Hematopoietic multipotent progenitor cell treated with erythropoietin and hydrocortisone succinate and interleukin-3 and kit ligand, for 17 days (in vitro differentiated cells): ENCODE results near the gene GPX4.

Source experiments
- DNase-seq: peaks from one replicate; pipeline ENCODE4 v3.0.0-alpha.2; 2015; ENCODE audit warnings: low spot score

GPX4 gene

DNA sequence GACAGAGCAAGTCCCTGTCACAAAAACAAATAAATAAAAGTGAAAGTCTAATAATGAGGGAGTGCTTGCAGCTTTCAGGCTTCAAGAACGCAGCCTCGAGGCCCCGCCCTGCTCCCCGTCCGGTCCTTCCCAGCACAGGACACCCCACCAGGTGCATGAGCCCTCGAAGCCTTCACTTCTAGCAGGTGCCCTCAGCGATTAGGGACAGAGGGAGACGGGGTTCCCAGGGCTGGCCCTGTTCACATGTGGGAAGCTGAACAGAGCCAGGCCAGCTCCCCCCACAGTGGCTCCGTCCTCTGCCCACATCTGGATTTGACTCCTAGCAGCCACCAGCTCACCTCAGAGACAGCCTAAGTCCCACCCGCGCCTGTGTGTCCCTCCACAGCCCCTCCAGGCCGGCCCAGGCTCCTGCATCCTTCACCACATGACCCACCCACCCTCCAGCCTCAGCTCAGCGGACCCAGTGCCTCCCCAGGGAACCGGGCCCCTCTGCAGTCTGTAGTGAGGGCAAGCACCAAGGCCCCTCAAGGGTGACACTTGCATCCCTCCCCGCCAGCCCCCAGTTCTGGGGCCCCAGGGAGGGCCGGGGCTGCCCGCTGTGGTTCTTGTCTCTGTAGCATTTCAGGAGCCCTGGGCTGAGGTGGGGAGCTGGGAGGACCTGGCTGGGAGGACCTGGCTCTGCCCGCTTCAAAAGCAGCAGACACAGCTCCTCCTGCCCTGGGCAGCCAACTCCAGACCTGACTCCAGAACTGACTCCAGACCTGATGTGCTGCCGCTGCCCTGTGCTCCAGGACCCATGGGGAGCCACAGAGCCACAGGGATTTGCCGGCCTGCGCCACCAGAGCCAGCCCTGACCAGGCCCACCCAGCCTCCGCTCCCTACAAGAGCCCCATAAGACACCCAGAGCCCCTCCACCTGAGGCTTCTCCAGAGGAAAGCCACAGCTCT, 27.2 kb downstream of the GPX4 start:
- no peak for DNase-seq

- DNase-seq: no peak
Measured at GRCh38 chr19:1131718-1132551, 28.1 kb downstream of the GPX4 start.

DNA sequence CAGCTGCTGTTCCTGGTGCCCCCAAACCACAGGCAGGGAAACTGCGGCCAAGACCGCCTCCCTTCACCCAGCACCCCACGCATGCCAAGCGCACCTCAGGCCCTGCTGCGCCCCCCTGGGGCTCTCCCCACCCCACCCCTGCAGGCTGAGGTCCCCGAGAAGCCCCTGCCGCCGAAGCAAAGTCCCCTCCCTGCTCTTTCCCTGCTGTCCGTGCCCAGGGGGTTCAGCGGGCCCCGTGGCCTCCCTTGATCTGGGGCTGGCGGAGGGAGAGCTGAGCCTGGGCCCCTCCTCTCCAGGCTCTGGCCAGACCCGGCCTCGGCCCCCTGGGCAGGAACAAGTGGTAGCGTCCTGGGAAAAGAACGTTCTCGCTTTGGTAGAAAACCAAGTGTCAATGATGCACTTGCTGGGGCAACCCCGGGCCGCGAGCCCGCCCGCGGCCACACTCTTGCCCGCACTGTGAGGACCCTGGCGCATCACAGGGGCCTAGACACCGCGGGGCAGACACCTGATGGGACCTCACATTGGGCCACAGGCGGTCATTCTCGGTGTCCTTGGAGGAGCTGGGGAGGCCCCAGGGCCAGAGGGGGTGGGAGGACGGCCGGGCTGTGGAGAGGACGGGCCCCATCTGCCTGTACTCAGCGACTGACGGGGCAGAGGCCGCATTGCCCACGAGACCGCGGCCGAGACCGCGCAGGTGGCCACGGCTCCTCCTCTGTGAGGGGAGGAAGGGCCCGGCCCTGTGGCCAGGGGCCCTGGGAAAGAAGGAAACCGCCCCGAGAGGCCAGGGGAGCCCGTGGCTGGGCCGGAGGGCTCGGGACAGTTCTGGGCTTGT, 29.0 kb downstream of the GPX4 start:
- DNase-seq: no peak

GRCh38 chr19:1133471-1133929, 29.7 kb downstream of the GPX4 start:
- no peak for DNase-seq

DNA sequence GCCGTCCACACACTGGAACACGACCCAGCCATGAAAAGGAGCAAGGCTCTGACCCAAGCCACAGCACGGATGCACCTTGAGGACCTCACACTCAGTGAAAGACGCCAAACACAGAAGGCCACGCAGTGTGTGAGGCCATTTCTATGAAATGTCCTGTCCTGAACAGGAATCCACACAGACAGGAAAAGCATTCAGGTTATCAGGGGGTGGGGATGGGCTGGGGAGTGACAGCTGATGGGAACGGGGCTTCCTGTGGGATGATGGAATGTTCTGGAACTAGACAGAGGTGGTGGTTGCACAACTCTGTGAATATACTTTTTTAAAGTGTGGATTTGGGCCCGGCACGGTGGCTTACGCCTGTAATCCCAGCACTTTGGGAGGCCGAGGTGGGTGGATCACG, 30.6 kb downstream of the GPX4 start:
- no peak for DNase-seq

GRCh38 chr19:1135454-1135853, 31.7 kb downstream of the GPX4 start:
- no peak for DNase-seq

DNA sequence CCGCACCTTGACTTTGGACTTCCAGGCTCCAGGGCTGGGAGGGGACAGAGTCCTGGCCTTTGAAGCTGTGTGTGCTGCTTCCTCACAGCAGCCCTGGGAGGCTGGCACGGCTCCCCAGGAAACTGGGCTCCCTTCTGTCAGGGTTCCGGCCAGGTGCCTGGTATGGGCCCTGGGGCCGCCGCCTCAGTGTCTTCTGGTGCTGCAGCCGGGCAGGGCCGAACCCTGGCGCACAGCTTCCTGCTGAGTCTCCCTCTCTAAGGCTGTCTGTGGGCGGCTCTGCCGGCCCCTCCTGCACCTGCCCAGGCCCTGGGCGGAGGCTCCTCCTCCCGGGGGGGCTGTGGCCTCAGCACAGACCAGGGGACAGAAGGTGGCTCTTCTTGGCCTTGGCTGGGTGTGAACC, 32.4 kb downstream of the GPX4 start:
- no peak for DNase-seq

DNA sequence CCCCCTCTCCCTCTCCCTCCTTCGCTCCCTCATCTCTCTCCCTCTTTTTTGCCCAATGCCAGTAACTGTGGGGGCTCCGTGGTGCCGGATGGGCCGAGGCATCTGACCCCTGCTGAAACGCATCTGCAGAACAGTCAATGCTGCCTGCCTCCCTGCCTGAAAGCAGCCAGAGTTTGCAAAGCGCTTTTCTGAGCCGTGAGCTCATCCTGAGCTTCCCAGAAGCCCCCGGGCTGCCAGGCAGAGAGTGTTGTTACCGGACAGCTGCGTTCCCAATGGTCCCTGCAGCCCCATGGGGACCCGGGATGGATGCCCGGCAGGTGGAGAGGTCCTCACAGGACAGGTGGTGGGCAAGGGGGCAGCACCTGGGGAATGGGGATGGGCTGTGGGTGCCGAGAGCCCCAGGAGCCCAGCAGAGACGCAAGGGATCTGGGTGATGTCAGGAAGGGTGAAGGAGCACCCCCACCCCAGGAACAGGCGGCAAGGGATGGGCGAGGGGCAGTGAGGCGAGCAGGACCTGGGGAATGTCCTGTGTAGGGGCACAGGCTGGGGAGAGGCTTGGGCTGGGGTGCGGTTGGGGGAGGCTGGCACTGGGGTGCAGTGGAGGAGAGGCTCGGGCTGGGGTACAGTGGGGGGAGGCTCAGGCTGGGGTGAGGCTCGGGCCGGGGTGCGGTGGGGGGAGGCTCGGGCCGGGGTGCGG, 33.0 kb downstream of the GPX4 start:
- DNase-seq: no peak

- no peak for DNase-seq
Measured at GRCh38 chr19:1138121-1138520, 34.3 kb downstream of the GPX4 start.

GRCh38 chr19:1139126-1139525, 35.3 kb downstream of the GPX4 start:
- no peak for DNase-seq

GRCh38 chr19:1140272-1141027, 36.7 kb downstream of the GPX4 start:
- no peak for DNase-seq

- DNase-seq: no peak
Measured at GRCh38 chr19:1141944-1142343, 38.1 kb downstream of the GPX4 start.

DNA sequence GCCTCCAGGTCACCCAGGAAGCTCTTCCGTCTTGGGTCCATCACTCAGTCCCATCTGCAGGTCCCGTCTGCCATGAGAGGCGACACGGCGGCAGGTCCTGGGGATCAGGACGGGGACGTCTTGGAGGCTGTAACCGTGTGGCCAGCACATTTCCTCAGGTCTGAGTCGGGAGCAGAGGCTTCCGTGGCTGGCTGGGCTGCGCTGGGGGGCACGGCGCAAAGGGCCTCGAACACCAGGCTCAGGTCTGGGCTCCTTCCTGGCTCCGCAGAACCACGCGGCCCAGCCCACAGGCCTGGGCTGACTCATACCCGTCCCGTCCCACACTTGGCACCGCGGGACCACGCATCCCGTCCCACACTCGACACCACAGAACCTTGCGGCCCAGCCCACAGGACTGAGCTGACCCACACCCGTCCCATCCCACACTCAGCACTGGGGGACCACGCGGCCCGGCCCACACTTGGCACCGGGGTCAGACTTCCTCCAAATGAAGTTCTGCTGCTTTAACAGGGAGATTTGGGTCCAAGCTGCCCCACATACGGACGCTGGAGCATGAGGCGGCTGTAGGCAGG, 40.1 kb downstream of the GPX4 start:
- DNase-seq: no peak

- no peak for DNase-seq
Measured at GRCh38 chr19:1144741-1145140, 40.9 kb downstream of the GPX4 start.

GRCh38 chr19:1145635-1146411, 42.0 kb downstream of the GPX4 start:
- DNase-seq: no peak

DNA sequence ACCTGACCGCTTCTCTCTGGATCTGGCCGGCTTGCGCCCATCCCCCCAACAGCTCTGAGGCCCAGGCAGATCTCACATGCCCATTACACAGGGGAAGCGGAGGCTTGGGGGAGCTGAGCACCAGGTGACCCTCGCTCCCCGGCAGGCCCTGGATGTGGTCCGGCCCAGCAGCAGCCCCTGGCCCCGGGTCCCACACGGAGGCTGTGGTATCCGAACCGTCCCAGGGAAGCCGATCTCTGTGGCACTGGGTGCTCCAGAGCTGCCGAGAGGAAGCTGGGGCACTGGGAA, 42.6 kb downstream of the GPX4 start:
- no peak for DNase-seq

GRCh38 chr19:1146858-1147780, 43.3 kb downstream of the GPX4 start:
- no peak for DNase-seq

DNA sequence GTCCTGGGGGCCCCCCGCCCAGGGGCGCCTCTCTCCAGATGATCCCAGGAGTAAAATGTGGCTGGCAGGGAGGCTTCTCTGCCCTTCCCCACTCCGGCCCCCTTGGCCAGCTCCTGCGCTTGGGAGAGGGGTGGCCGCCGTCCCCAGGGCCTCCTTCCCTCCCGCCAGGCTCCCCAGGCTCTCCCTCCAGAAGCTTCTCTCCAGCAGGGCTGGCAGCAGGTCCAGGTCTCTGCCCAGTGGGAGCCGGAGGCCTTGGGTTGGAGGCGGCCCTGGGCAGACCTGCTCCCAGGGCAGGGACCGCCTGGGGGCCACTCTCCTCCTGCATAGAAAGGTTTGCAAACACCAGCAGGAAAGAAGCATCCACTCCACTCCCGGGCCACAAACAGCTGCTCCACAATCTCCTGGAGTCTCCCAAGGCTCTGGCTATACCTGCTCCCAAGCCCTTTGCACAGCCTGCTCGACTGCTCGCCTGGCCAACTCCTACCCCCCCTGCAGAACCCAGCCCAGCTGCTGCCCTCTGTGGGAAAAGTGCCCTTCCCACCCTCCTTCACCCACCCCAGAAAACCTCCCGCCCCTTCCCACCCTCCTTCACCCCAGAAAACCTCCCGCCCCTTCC, 44.2 kb downstream of the GPX4 start:
- no peak for DNase-seq
